HG02852 (cell line): ENCODE data around the gene MARCOL.

ENCODE experiments used
- ATAC-seq: cut with Tn5 transposase; IDR thresholded peaks from one replicate; pipeline ENCODE4 v1.9.1; 2021; ENCODE audit warnings: mild to moderate bottlenecking, moderate library complexity; ENCODE audit not compliant: unreplicated experiment

Gene MARCOL, protein sequence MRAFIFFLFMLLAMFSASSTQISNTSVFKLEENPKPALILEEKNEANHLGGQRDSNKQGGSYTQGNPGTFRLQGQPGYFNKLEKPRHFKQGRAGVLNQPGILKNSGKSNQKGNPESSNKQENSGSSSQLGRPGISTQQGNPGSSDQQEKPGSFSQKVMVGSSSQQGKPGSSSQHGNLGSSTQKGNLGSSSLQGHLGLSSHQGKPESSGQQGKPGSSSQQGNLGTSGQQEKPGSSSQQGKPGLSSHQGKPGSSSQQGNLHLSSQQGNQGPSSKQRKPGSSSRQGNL

DNA sequence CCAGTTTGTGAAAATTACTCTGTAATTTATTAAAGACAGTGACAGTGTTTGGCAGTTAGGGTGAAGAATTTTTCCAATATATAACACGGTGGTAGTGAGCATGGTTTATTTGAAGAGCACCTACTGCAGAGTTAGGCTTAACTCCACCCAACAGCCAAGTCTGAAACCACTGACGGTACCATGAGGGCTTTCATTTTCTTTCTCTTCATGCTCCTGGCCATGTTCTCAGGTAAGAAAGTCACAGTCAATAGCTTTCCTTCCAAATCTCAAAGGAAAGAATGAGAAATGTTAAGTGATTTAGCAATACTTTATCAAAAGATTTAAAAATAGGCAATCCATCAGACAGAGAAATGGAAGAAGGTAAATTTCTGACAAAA lies at the start of gene MARCOL:
Gene MARCOL (plus strand): TSS at position 108 of the 377 bp plus-strand sequence. CDS start 73 bp downstream, at position 181.
- ATAC-seq: no peak

DNA sequence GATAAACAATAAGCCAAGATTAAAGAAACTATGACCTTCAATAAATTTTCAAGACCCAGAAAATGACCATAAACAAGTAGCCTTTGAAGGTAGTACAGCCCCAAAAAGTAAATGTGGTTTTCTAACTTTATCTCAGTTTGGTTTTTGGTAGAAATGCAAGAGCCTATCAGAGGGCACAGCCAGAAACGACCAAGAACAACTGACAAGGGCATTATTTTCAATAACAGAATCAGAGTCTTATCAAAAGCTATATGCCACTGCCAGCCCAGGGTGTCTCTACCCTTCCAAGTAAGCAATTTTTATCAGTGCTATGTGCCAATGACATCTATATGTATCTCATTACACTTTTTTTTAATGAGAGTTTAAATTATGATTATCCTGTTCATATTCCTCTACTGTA lies 47.3 kb upstream of the MARCOL start:
- no peak for ATAC-seq

DNA sequence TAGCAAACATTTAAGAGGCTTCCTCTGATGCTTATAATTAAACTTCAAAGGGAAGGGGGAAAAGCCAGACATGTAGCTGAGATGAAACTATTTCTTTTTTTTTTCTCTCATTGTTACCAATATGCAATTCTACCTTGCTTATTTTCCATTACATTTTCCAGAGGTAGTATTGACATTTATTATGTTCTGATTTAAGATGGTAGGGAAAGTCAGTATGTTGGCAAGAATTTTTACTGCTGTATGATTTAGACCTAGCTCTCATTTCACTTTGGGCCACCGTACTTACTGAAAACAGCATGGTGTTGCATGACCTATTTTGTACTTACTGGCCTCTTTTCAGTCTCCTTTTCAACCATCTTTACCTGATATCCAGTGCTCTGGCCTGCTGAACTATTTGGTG lies 45.1 kb upstream of the MARCOL start:
- ATAC-seq: no peak

DNA sequence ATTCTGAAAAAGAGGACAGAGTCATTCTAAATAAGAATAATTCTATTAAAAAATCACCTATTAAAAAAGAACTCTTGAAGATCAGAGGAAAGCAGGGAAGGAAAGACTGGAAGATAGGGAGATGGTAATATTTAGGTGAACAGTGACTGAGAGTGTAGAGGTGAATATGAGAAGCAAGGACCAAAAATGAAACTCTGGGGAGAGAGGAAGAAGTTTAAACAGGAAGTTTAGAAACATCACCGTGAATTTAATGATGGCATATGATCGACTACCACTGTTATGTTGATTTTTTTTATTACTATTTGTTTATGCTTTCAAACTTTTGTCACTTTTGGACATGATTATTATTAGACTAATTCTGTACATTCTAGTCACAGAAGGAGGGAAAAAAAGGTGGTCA lies 37.2 kb upstream of the MARCOL start:
- no peak for ATAC-seq

DNA sequence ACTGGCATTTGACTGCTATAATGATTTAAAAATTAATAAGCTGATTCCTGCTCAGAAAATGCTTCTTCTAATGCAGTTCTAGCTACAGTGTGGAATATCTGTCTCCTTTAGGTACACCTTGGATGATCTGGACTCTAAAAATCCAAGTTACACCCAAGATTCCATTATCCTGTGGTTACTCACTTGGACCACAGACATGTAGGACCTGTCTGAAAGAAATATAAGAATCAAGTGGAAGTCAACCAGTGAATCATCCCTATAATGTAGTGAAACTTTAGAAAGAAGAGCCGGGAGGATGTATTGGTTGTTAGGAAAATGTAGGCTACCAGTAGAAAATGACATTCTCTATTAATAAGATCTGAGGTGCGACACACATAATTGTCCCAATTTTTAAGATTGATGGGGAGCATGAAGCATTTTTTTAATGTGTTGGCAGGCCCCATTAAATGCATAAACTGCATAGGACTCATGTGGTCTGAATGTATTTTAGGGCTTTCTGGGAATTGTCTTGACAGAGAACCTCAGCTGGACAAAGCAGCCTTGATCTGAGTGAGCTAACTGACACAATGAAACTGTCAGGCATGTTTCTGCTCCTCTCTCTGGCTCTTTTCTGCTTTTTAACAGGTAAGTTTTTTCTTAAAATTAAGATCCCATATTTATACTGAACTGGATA lies 35.7 kb upstream of the MARCOL start, which contains the start of gene SPINK6:
Gene SPINK6 (plus strand): TSS at position 512 of the 673 bp plus-strand sequence. CDS start 55 bp downstream, at position 567.
- no peak for ATAC-seq

DNA sequence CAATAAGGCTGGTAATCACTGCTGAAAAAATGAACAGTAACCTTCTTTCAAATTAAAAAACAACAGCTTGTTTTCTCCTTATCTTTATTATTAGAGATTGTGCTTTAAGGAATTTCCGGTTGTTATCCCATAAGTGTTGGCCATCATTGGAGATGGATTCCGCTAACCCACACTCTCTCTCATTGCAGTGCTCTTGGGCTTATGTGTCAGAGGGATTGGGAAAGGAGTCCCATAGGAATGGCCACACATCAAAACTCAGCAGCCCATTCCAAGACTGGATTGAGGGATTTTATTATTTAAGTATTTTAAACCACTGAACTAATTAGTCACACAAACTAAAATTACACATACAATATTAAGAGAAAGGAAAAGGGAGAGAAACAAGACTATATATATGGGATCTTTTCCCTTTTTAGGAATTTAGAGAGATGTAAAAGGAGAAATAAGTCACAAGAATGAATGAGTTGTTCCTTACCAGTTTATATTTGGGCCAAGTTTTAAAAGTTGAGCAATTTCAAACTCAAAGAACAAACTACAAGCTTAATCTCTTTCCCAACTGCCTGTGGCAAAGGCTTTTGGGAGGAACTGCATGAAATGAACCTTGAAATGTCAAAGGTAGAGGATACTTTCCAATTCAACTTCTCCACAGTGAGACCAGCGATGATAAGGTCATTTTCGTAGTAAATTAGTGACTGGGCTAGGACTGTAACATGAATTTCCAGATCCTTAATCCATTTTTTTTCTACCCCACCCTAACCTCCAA lies 33.1 kb upstream of the MARCOL start:
- ATAC-seq: no peak

DNA sequence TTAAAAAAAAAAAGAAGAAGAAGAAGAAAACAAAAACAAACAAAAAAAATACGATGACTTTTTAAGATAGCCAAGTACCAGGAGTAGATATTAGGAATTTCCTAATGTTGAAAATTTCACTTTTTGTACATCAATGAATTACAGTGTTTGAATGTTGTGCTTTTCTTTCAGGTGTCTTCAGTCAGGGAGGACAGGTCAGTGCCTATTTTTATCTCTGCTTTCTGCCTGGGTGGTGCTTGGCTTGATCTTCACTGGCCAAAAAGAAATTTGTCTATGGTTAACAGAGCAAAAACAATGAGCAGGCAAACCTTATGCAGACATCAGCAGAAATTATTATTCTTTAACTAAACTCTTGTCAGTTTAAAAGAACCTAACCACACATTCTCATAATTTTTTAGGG lies 32.5 kb upstream of the MARCOL start:
- no peak for ATAC-seq

DNA sequence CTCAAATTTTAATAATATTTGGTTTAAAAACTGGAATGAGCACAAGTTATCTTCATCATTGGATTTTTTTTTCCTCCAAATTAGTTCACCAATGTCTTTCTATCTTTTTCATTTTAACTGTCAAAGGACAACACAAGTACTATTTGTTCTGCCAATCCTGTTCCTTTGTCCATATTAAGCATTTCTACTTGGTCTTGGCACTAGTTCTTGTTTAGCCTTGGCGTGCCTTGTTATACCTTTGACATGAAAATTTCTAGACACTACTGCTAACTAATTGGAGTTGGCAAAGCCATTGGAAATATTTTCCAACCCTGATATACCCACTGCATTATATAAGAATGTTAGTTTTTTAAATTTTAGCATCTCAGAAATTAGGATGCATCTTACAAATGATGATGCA lies 31.7 kb upstream of the MARCOL start:
- ATAC-seq: no peak

DNA sequence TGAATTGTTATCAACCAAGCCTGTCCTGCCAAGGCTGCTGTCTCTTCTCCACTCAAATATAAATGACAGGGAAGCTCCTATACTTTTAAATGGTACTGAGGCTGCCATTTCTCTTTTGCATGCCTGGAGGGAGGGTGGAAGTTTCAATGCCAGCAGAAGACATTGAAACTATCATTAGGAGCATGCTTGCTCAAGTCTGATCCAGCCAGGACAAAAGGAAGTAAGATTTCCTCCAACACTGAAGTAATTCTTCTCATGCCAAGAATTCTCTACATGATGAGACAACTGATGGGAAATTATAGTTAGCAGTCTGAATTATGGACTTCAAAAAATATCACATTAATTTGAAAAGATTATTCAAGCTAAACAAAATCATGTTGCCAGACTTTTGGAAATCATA lies 30.1 kb upstream of the MARCOL start:
- no peak for ATAC-seq

DNA sequence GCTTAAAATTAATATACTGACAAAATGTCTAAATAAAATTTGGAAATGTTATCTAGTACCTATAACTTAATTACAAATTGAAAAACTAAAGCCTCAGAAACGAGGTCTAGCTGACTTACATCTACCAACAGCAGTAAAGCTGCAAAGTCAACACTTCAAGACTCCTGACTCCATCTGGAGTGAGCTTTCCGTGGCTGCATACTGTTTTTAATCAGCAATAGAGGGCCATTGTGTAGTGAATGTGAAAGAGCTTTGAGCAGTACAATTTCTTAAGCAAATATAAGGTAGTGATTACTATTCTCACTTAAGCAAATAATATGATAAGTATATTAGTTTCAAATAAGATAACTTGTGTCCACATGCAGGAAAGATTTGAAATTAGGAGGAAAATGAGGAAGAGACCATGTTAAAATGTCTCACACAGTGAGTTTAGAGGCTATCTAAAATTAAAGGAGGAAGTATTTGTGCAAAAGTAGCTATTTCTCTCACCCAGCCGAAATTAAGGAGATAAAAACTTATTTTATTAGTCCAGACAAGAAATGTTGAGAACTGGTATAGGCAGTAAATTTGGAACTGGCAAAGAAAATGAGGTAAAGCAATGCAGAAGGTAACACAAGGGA lies 29.1 kb upstream of the MARCOL start:
- no peak for ATAC-seq

DNA sequence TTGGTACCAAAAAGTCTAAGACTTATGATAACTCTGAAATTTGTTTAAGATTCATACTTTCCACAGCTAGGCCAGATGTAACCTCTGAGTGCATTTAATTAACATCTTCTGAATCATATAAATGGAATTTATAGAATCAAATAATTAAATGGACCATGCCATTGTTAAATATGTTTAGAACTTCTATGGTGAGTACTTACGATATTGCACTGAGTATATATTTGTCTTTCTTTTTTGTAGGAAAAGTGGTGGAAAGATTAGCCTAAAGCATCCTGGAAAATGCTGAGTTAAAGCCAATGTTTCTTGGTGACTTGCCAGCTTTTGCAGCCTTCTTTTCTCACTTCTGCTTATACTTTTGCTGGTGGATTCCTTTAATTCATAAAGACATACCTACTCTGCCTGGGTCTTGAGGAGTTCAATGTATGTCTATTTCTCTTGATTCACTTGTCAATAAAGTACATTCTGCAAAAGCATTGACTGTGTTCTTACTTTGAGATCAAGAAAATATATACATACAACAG lies 23.6 kb upstream of the MARCOL start:
- ATAC-seq: no peak

DNA sequence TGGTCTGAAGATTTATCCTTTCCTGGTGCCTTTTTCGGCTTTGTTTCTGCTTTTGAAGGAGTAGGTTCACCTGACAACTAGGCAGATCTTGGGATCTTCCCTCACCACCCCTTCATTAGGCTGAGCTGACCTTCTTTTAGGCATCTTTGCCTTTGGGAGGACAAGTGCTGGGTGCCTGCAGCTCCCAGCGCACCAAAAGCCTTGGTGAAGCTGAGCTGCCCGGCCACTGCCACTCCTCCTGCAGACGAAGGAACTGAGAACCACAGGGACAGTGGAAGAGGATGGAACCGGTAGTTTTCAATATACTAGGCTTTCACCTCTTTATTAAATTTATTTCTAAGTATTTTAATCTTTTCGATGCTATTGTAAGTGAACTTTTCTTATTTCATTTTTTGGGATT lies 16.8 kb upstream of the MARCOL start:
- ATAC-seq: no peak

DNA sequence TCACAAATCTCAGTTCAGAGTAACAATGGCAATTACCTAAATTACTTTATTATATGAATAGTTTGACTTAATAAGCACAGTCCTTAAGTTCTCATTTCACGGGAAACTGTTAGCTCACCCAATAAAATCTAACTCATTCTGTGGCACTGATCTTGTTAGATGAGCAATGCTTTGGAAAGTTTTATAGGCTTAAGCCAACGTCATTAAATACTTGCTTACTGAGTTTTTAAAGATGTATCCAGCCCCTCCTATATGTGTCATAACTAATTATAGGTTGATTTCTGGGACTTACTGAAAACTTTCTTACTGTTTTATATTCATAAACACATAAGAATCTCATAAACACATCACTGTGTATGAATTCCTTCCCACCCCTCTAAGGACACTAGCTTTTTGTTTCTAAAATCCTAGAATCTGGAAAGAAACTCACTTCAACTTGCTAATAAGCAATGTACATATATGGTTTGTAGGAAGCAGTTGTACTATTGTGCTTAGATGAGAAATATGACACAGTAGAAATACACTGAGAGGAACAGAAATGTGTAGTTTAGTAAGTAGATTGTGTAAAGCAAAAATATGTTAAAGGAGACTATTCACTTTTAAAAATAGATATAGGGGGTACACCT lies 14.1 kb upstream of the MARCOL start:
- ATAC-seq: no peak

DNA sequence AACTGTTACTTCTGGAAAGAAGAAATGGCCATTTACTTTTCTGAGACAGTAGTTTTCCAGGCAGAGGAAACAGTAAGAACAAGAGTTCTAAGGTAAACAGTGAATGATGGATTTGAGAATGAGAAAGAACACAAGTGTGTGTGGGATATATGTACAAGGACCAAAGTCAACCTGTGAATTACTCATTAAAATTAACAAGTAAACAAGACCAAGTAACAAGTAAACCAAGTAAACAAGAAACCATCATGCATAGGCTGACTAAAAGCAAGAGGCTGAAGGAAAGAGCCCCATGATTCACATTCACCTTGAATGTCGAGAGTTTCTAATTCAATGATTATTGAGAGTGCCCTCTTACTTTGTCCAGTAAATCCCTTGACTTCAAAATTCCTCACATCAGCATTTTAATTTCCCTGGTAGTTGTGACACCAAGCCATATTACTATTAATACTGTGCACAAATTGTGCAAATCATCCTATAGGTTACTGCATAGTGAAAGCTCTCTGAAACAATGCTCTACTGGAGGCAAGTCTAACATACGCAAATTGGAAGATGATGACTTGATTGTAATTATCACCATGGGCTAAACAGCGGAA lies 9.8 kb upstream of the MARCOL start:
- no peak for ATAC-seq

DNA sequence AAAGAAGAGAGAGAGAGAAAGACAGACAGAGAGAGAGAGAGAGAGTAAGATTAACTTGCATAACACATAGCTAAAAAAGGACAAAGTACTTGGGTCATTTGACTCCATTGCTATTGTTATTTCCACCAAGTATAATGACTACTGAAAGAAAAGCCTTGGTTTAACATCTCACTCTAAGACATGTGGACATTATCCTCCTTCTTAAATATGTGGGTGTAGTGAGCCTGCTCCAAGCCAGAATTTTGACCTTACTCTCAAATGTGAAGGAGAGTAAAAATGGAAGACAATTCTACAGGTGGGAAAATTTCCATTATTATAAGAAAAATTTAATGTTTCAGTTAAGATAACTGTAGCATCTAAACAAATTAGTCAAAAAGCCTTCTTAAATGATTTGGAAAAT lies 8.5 kb upstream of the MARCOL start:
- no peak for ATAC-seq

DNA sequence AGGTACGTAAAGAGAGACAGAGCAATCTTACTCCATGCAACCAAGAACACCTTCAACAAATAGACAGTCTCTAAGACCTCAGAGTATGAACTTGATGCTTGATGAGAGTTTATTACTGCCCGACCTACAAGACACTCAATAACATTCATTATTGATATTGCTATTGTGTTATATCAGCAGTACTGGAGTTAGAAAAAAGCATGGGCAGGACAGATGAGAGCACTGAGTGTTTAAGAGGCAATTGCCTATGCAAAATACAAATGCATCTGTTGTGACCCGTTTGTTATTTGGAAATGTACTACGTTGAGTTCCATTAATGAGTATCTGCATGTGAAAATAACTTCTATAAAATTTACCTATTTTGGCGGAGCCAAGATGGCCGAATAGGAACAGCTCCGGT lies 8.1 kb upstream of the MARCOL start:
- ATAC-seq: no peak

DNA sequence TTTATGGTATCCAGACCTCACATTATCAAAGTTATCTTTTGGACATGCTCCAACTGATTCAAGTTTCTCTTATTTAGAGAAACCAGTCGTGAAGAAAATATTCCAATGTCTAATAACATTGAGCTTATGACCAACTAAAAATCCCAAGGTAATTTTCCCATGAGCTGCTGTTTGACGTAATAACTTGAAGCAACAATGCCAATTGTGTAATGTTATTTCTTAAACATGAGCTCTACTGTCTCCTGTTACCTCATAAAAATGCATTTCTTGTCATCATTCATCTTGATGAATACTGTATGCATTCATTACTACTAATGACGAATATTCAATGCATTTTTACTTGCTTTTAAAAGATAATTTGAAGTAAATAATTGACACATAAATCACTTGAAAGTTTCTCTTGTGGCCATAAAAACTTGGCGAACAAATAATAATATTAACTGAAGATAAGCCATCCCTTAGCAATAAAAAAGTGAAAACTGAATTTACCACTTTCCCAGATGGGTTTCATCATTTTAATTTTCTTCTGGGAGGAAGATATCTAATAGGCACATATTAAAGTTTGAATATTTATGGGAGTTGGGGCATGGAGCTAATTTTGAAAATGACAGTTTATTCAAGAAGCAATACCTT lies 424 bp upstream of the MARCOL start:
- ATAC-seq: no peak

DNA sequence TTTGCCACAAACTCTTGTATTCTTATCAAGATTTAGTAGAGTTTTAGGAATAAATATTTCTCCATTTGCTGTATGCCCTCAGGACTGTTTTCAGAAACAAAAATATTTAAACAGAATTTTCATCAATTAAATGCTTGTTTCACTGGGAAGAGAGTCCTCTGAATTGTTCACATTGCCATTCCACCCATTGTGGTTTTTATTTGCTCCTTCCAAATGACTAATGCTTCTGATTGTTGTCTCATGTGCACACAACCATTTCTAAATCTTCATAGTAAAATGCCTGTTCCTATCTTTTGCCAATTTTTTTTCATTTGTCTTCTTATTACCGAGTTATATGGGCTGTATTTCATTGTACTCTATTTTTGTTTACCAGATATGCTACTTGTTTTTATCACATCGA lies 10.6 kb downstream of the MARCOL start:
- ATAC-seq: no peak

DNA sequence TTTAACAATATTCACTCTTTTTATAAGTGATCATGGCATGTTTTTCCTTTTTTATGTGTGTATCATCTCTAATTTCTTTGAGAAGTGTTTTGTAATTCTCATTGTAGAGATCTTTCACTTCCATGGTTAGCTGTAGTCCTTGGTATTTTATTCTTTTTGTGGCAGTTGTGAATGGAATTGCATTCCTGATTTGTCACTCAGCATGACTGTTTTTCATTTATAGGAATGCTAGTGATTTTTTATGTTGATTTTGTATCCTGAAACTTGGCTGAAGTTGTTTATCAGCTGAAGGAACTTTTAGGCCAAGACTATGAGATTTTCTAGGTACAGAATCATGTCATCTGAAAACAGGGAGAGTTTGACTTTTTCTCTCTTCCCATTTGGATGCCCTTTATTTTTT lies 17.1 kb downstream of the MARCOL start:
- ATAC-seq: no peak

DNA sequence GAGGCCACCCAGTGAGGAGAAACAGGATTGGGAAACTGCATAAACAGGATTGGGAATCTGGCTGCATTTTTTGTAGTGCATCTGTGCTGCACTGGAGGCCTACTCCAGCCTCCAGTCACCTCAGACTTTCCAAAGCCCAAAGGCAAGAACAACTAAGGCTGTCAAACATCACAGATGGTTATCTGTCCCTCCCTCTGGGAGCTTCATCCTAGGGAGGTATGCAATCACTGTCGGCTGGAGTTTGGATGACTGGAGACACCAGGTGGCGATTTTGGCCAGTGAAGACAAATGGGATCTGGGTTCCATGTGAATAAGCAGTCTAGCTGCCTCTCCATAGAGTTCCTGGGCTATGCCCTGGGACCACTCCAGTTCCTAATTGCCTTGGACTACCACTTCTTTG lies 21.0 kb downstream of the MARCOL start:
- no peak for ATAC-seq
